OCI-LY3 (cell line): Measurements from ENCODE around the gene B3GALT6.

Experiments used
- H2AFZ ChIP-seq: fragments of 200-600, 300-600 bp; shearing (Covaris generic); 2 replicates; pipeline ENCODE4 v1.6.0; 2014; ENCODE audit warnings: antibody characterized with exemption, low read depth, low read length
- H3K27ac ChIP-seq: fragments of 200-600, 300-600 bp; sonication (generic); 2 replicates; pipeline ENCODE4 v1.5.1; 2014; ENCODE audit warnings: mild to moderate bottlenecking, low read length, moderate library complexity, mixed read lengths
- H3K27me3 ChIP-seq: fragments of 200-600, 300-600 bp; sonication (generic); 2 replicates; pipeline ENCODE4 v1.6.1; 2014; ENCODE audit warnings: low read depth, low read length, mixed read lengths
- H3K36me3 ChIP-seq: fragments of 200-600, 300-600 bp; sonication (generic); replicated peaks from 2 replicates; pipeline ENCODE3; 2014; ENCODE audit warnings: low read depth, low read length, mixed read lengths
- H3K4me1 ChIP-seq: fragments of 300-600, 200-600 bp; sonication (generic); 2 replicates; pipeline ENCODE4 v1.6.1; 2014; ENCODE audit warnings: low read length, mixed read lengths
- H3K4me2 ChIP-seq: fragments of 200-600, 300-600 bp; sonication (generic); 2 replicates; pipeline ENCODE4 v1.6.1; 2014; ENCODE audit warnings: low read length, mixed read lengths
- H3K4me3 ChIP-seq: fragments of 300-600, 200-600 bp; sonication (generic); 2 replicates; pipeline ENCODE4 v1.5.1; 2014; ENCODE audit warnings: antibody characterized with exemption, mild to moderate bottlenecking, low read length, moderate library complexity
- H3K79me2 ChIP-seq: fragments of 300-600, 200-600 bp; shearing (Covaris generic); 2 replicates; pipeline ENCODE4 v1.6.1; 2014; ENCODE audit warnings: mild to moderate bottlenecking, low read length, mixed read lengths
- H3K9ac ChIP-seq: fragments of 300-600, 200-600 bp; shearing (Covaris generic); 2 replicates; pipeline ENCODE4 v1.6.0; 2014; ENCODE audit warnings: mild to moderate bottlenecking, low read length, moderate library complexity
- H3K9me3 ChIP-seq: fragments of 200-600, 300-600 bp; shearing (Covaris generic); 2 replicates; pipeline ENCODE4 v1.6.1; 2014; ENCODE audit warnings: low read length, mixed read lengths; ENCODE audit not compliant: insufficient read depth
- H4K20me1 ChIP-seq: fragments of 200-600, 300-600 bp; sonication (generic); 2 replicates; pipeline ENCODE4 v1.6.1; 2016; ENCODE audit warnings: low read length, mixed read lengths; ENCODE audit not compliant: insufficient read depth
- CTCF ChIP-seq: fragments of 200-600, 300-600 bp; sonication (generic); IDR thresholded peaks from 2 replicates; pipeline ENCODE4 v1.5.1; 2014; ENCODE audit warnings: antibody characterized with exemption, low read length, low read depth
- EZH2phosphoT487 ChIP-seq: fragments of 200-600 bp; shearing (Covaris generic); IDR thresholded peaks from 2 replicates; pipeline ENCODE4 v1.6.1; 2018; ENCODE audit warnings: antibody characterized with exemption, mixed run types, low read depth

The B3GALT6 gene

GRCh38 chr1:1197188-1197500, 34.9 kb upstream of the B3GALT6 start:
- TF ChIP-seq CTCF (no peak), EZH2phosphoT487 (no peak)
- Histone ChIP-seq H3K4me2 (no peak overlapping the region), H3K27ac (no peak overlapping the region), H3K4me3 (no peak overlapping the region), H3K36me3 (no peaks in the 10 kb centered on the region), H3K79me2 (no peaks in the 10 kb centered on the region), H3K9ac (no peak overlapping the region), H2AFZ (no peak overlapping the region), H3K4me1 (no peaks in the 10 kb centered on the region), H3K27me3 (peaks cover 13% of the 10 kb centered on the region), H4K20me1 (no peaks in the 10 kb centered on the region), H3K9me3 (0 out of 2 replicates have a peak, but pooled peaks cover 5% of the 10 kb centered on the region)

GRCh38 chr1:1197551-1198422, 34.2 kb upstream of the B3GALT6 start:
- Histone ChIP-seq H3K27ac (no peak overlapping the region), H3K79me2 (no peaks in the 10 kb centered on the region), H3K4me3 (no peak overlapping the region), H3K4me2 (no peak overlapping the region), H3K9me3 (0 out of 2 replicates have a peak, but pooled peaks cover 5% of the 10 kb centered on the region), H3K27me3 (peaks cover 13% of the 10 kb centered on the region), H3K9ac (no peak overlapping the region), H3K4me1 (no peaks in the 10 kb centered on the region), H4K20me1 (no peaks in the 10 kb centered on the region), H3K36me3 (no peaks in the 10 kb centered on the region), H2AFZ (no peak overlapping the region)
- TF ChIP-seq CTCF (no peak), EZH2phosphoT487 (no peak)

GRCh38 chr1:1198423-1199140, 33.5 kb upstream of the B3GALT6 start:
- H3K4me1 ChIP-seq = no peaks in the 10 kb centered on the region
- H3K9ac ChIP-seq = no peak overlapping the region
- no peak overlapping the region for H3K4me3 ChIP-seq
- H3K27ac ChIP-seq = no peak overlapping the region
- H4K20me1 ChIP-seq = no peaks in the 10 kb centered on the region
- H3K36me3 ChIP-seq = no peaks in the 10 kb centered on the region
- H3K79me2 ChIP-seq = no peaks in the 10 kb centered on the region
- H3K4me2 ChIP-seq = no peak overlapping the region
- TF ChIP-seq EZH2phosphoT487 = no peak
- no peak for TF ChIP-seq CTCF
- 0 out of 2 replicates have a peak, but pooled peaks cover 5% of the 10 kb centered on the region for H3K9me3 ChIP-seq
- H3K27me3 ChIP-seq = peaks cover 13% of the 10 kb centered on the region
- H2AFZ ChIP-seq = no peak overlapping the region
